ENCODE measurements around the gene GPR156.

Gene GPR156

GRCh38 chr3:120172070-120172469, 113.0 kb downstream of the GPR156 start:
- TF ChIP-seq, protein P1, sequence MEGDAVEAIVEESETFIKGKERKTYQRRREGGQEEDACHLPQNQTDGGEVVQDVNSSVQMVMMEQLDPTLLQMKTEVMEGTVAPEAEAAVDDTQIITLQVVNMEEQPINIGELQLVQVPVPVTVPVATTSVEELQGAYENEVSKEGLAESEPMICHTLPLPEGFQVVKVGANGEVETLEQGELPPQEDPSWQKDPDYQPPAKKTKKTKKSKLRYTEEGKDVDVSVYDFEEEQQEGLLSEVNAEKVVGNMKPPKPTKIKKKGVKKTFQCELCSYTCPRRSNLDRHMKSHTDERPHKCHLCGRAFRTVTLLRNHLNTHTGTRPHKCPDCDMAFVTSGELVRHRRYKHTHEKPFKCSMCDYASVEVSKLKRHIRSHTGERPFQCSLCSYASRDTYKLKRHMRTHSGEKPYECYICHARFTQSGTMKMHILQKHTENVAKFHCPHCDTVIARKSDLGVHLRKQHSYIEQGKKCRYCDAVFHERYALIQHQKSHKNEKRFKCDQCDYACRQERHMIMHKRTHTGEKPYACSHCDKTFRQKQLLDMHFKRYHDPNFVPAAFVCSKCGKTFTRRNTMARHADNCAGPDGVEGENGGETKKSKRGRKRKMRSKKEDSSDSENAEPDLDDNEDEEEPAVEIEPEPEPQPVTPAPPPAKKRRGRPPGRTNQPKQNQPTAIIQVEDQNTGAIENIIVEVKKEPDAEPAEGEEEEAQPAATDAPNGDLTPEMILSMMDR (IDR thresholded peaks at IDR 0.05; ENCODE audit: low read depth, low read length), result no peak
- no peak overlapping the region for H3K4me3 ChIP-seq (ENCODE audit: low read depth, low read length)

DNA sequence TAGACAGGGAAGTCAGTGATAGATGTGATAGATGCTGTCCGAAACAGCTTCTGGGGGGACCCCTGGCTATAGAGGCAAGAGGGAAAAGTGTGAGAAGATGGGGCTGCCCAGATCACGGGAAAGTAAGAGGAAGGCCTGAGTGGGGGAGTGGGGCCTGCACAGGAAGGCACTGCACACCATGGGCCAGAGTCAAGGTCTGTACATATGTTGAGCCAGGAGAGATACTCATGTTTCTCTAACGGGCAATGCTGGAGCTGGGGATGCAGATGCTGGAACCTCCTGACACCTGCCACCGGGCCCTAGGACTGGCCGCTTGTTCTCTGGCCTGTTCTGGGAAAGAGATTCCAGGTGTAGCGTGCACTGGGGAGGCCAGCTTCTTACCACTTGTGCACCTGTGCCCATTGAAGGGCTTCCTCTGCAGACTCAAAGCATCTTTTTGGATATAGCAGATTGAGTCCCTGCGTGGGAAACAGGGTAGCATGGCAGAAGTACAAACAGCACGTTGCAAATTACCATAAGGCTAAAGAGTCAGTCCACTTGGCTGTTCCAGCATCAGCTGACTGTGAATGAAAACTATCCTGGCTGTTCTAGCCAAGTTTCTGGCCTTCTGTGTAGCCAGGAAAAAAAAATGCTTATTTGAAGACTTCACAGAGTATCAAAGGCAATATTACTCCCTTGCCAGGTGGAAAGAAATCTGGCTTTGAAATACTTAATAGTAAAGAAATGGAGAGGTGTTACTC, 113.7 kb downstream of the GPR156 start:
- TF ChIP-seq, protein P1 (IDR thresholded peaks at IDR 0.05; ENCODE audit: low read depth, low read length), result no peak
- H3K4me3 ChIP-seq (ENCODE audit: low read depth, low read length), result no peak overlapping the region

DNA sequence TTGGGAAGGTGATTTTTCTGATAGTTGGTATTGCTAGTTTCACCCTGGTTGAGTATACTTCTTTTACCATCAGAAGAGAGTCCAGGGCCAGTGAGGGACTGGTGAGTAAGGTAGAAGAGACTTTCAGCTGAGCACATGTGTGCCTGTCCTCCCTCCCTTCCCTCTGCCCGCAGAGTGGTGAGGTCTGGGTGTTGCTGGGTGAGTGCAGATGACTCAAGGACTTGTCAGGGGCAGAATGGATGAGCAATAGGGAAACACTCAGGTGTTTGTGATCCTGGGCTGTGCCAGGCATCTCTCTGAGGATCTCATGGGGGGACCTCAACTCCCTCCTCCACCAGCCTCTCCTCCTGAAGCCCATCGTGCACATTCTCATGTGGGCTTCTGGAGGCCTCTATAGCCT, 114.8 kb downstream of the GPR156 start:
- TF ChIP-seq, protein P1 (IDR thresholded peaks at IDR 0.05; ENCODE audit: low read depth, low read length), result no peak
- no peak overlapping the region for H3K4me3 ChIP-seq (ENCODE audit: low read depth, low read length)

GRCh38 chr3:120169407-120169806, 115.6 kb downstream of the GPR156 start:
- TF ChIP-seq, protein P1 (IDR thresholded peaks at IDR 0.05; ENCODE audit: low read depth, low read length), result no peak
- no peak overlapping the region for H3K4me3 ChIP-seq (ENCODE audit: low read depth, low read length)

DNA sequence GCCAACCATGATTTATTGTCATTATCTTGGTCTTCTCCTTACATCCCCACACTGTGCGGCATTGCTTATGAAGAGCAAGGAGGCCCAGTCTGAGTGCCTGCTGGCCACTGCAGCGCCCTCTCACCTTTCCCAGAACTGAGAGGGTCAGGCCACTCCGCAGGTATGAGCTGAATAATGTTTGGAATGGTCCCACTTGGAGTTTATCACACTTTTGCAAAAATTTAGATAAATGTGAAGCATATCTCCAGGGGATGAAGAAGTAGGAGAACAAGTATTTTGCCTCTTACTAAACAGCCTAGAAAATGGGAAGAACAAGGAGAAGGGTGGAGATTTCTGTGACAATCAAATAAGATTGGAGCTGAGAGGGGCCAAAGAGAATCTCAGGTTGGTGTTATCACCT, 116.4 kb downstream of the GPR156 start:
- TF ChIP-seq, protein P1 (IDR thresholded peaks at IDR 0.05; ENCODE audit: low read depth, low read length), result no peak
- H3K4me3 ChIP-seq (ENCODE audit: low read depth, low read length), result no peak overlapping the region

DNA sequence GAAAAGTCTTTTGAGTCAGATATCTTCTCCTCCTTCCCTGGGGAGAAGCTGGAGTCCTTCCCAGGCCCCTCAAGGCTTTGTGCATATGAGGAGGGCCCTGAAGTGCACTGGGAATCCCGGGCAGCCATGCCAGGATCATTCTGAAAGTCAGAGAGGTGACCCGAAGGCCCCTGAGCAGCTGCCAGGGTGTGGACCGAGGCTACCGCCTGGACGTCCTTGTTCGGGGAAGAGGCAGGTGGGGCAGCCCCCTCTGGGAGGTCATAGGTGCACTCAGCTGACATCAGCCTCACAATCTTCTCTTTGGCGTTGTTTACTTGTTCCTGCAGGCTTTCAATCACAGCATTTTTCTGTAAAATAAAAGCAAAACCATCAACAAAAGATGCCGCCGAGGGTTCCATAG, 117.0 kb downstream of the GPR156 start:
- TF ChIP-seq, protein P1 (IDR thresholded peaks at IDR 0.05; ENCODE audit: low read depth, low read length), result no peak
- H3K4me3 ChIP-seq (ENCODE audit: low read depth, low read length), result no peak overlapping the region

GRCh38 chr3:120167488-120167887, 117.5 kb downstream of the GPR156 start:
- no peak overlapping the region for H3K4me3 ChIP-seq (ENCODE audit: low read depth, low read length)
- TF ChIP-seq, protein P1 (IDR thresholded peaks at IDR 0.05; ENCODE audit: low read depth, low read length), result no peak
